ENCODE measurements around the gene PDK3.

DNA sequence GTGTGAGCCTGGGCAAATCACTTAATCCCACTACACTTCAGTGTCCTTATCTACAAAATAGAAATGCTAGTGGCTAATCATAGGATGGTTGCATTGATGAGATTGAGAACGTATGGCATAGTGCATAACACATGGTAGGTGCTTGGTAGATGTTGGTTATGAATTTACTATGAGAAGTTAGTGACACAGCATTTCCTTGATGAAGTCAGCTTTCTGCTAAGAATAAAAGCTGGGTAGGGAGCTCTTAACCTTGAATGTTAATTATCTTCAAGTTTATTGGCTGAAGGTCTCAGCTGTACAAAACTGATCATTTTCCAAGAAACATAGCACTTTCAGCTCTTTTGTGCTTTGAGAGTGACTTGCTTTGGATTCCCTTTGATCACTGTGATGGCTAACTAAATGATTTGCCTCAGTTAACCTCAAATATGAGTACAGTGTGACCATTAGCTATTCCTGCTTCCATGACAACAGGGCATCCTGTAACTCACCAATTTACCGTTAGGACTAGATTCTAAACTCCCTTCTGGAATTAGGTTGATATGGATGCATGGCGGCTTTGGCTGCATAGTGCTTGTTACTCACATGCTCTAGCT, 17.8 kb downstream of the PDK3 start:
- TF ChIP-seq, protein P1, sequence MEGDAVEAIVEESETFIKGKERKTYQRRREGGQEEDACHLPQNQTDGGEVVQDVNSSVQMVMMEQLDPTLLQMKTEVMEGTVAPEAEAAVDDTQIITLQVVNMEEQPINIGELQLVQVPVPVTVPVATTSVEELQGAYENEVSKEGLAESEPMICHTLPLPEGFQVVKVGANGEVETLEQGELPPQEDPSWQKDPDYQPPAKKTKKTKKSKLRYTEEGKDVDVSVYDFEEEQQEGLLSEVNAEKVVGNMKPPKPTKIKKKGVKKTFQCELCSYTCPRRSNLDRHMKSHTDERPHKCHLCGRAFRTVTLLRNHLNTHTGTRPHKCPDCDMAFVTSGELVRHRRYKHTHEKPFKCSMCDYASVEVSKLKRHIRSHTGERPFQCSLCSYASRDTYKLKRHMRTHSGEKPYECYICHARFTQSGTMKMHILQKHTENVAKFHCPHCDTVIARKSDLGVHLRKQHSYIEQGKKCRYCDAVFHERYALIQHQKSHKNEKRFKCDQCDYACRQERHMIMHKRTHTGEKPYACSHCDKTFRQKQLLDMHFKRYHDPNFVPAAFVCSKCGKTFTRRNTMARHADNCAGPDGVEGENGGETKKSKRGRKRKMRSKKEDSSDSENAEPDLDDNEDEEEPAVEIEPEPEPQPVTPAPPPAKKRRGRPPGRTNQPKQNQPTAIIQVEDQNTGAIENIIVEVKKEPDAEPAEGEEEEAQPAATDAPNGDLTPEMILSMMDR (IDR thresholded peaks at IDR 0.05; ENCODE audit: poor library complexity, severe bottlenecking) = no peak
- TF ChIP-seq POLR2AphosphoS5 (IDR thresholded peaks at IDR 0.05) = no peak
- no peak for TF ChIP-seq TAF1 (IDR thresholded peaks at IDR 0.05; ENCODE audit: low read depth)
- no peak for TF ChIP-seq SMC3 (conservative IDR thresholded peaks at IDR 0.05; ENCODE audit: poor library complexity)
- TF ChIP-seq, protein P2, sequence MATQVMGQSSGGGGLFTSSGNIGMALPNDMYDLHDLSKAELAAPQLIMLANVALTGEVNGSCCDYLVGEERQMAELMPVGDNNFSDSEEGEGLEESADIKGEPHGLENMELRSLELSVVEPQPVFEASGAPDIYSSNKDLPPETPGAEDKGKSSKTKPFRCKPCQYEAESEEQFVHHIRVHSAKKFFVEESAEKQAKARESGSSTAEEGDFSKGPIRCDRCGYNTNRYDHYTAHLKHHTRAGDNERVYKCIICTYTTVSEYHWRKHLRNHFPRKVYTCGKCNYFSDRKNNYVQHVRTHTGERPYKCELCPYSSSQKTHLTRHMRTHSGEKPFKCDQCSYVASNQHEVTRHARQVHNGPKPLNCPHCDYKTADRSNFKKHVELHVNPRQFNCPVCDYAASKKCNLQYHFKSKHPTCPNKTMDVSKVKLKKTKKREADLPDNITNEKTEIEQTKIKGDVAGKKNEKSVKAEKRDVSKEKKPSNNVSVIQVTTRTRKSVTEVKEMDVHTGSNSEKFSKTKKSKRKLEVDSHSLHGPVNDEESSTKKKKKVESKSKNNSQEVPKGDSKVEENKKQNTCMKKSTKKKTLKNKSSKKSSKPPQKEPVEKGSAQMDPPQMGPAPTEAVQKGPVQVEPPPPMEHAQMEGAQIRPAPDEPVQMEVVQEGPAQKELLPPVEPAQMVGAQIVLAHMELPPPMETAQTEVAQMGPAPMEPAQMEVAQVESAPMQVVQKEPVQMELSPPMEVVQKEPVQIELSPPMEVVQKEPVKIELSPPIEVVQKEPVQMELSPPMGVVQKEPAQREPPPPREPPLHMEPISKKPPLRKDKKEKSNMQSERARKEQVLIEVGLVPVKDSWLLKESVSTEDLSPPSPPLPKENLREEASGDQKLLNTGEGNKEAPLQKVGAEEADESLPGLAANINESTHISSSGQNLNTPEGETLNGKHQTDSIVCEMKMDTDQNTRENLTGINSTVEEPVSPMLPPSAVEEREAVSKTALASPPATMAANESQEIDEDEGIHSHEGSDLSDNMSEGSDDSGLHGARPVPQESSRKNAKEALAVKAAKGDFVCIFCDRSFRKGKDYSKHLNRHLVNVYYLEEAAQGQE (IDR thresholded peaks at IDR 0.05; ENCODE audit: borderline replicate concordance) = no peak
- no peak for TF ChIP-seq EP300 (conservative IDR thresholded peaks at IDR 0.05; ENCODE audit: poor library complexity, severe bottlenecking)
